GM12872 (cell line): ENCODE results near the gene PEMT.

Experiments used
- TF ChIP-seq, protein P1 (sequence below): IDR thresholded peaks from 3 replicates; pipeline ENCODE4 v1.5.1; 2011; ENCODE audit warnings: low read depth, mild to moderate bottlenecking, low read length, moderate library complexity; ENCODE audit not compliant: insufficient read depth

PEMT gene

DNA sequence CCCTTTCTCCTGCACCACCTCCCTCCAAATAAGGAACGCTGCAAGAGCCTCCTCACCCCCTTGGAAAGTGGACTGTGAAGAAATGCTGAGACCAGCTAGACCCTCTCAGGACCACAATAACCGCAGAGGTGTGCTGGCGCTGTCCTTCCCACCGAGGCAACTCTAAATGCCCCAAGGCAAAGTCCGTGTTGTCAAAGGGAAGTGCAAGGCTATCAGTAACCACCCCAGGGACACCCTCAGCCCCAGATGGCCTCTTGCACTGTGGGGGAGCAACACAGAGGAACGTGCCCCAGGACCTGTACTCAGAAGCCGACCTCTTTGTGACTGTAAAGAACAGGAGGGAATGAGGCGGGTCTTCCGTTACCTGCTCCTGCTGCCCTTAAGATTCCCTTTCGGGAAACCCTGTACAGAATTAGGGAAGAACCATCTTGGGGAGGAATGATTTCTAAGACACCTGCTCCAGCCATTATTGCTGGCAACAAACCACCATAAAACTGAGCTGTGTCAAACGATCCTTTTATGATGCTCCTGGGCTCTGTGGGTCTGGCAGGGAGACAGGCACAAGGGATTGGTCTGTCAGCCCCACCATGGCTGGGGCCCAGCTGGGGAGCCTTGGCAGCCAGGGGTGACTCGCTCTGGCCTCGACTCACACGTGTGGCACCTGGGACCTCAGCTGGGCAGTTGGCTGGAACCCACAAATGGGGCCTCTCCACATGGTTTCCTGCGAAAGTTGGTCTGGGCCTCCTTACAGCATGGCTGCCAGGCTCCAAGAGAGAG is 129.3 kb downstream of the PEMT start:
- TF ChIP-seq, protein P1, sequence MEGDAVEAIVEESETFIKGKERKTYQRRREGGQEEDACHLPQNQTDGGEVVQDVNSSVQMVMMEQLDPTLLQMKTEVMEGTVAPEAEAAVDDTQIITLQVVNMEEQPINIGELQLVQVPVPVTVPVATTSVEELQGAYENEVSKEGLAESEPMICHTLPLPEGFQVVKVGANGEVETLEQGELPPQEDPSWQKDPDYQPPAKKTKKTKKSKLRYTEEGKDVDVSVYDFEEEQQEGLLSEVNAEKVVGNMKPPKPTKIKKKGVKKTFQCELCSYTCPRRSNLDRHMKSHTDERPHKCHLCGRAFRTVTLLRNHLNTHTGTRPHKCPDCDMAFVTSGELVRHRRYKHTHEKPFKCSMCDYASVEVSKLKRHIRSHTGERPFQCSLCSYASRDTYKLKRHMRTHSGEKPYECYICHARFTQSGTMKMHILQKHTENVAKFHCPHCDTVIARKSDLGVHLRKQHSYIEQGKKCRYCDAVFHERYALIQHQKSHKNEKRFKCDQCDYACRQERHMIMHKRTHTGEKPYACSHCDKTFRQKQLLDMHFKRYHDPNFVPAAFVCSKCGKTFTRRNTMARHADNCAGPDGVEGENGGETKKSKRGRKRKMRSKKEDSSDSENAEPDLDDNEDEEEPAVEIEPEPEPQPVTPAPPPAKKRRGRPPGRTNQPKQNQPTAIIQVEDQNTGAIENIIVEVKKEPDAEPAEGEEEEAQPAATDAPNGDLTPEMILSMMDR = no peak

- TF ChIP-seq, protein P1 = no peak
These were observed 131.5 kb downstream of the PEMT start for GRCh38 chr17:17460038-17460437.

- TF ChIP-seq, protein P1 = no peak
These were observed 133.8 kb downstream of the PEMT start for GRCh38 chr17:17457680-17458079.

- TF ChIP-seq, protein P1 = no peak
These were observed 135.3 kb downstream of the PEMT start for GRCh38 chr17:17456251-17456650.
